ENCODE results near the gene NUP93. TPM values are rescaled to one million over a fixed set of nuclear protein-coding genes. Genes with fewer than 3 reads are reported as not detected.

Gene NUP93
- total RNA-seq, 1 donor from 2014 or later = 60.2 TPM

- Histone ChIP-seq H3K4me3 (ENCODE audit: low read depth, low read length) (no peak overlapping the region), H3K36me3 (ENCODE audit: control insufficient read depth, insufficient read depth, low read length) (no peaks in the 10 kb centered on the region), H3K27me3 (ENCODE audit: control insufficient read depth, insufficient read depth, low read length) (no peaks in the 10 kb centered on the region)
- DNase-seq (ENCODE audit: low read depth) = no peak
- no peak for TF ChIP-seq CTCF (IDR thresholded peaks at IDR 0.05; ENCODE audit: insufficient read depth, low read length, poor library complexity, severe bottlenecking)
These were observed 140.5 kb downstream of the NUP93 start for GRCh38 chr16:56870276-56870888.

- no peak for DNase-seq (ENCODE audit: low read depth)
- Histone ChIP-seq H3K27me3 (ENCODE audit: control insufficient read depth, insufficient read depth, low read length) (no peaks in the 10 kb centered on the region), H3K36me3 (ENCODE audit: control insufficient read depth, insufficient read depth, low read length) (no peaks in the 10 kb centered on the region), H3K4me3 (ENCODE audit: low read depth, low read length) (no peak overlapping the region)
- no peak for TF ChIP-seq CTCF (IDR thresholded peaks at IDR 0.05; ENCODE audit: insufficient read depth, low read length, poor library complexity, severe bottlenecking)
These were observed 141.3 kb downstream of the NUP93 start for GRCh38 chr16:56871172-56871593.

GRCh38 chr16:56872863-56873391 lies 143.0 kb downstream of the NUP93 start:
- no peaks in the 10 kb centered on the region for H3K36me3 ChIP-seq (ENCODE audit: control insufficient read depth, insufficient read depth, low read length)
- no peak for DNase-seq (ENCODE audit: low read depth)
- no peak for TF ChIP-seq CTCF (IDR thresholded peaks at IDR 0.05; ENCODE audit: insufficient read depth, low read length, poor library complexity, severe bottlenecking)
- H3K4me3 ChIP-seq (ENCODE audit: low read depth, low read length) = no peak overlapping the region
- no peaks in the 10 kb centered on the region for H3K27me3 ChIP-seq (ENCODE audit: control insufficient read depth, insufficient read depth, low read length)

- no peaks in the 10 kb centered on the region for H3K27me3 ChIP-seq (ENCODE audit: control insufficient read depth, insufficient read depth, low read length)
- no peak for DNase-seq (ENCODE audit: low read depth)
- no peak overlapping the region for H3K4me3 ChIP-seq (ENCODE audit: low read depth, low read length)
- no peak for TF ChIP-seq CTCF (IDR thresholded peaks at IDR 0.05; ENCODE audit: insufficient read depth, low read length, poor library complexity, severe bottlenecking)
- no peaks in the 10 kb centered on the region for H3K36me3 ChIP-seq (ENCODE audit: control insufficient read depth, insufficient read depth, low read length)
These were observed 144.9 kb downstream of the NUP93 start for GRCh38 chr16:56874800-56875199.

GRCh38 chr16:56876048-56876447 lies 146.1 kb downstream of the NUP93 start:
- Histone ChIP-seq H3K4me3 (ENCODE audit: low read depth, low read length) (no peak overlapping the region), H3K27me3 (ENCODE audit: control insufficient read depth, insufficient read depth, low read length) (no peaks in the 10 kb centered on the region), H3K36me3 (ENCODE audit: control insufficient read depth, insufficient read depth, low read length) (no peaks in the 10 kb centered on the region)
- no peak for DNase-seq (ENCODE audit: low read depth)
- no peak for TF ChIP-seq CTCF (IDR thresholded peaks at IDR 0.05; ENCODE audit: insufficient read depth, low read length, poor library complexity, severe bottlenecking)

All from kidney epithelial cell (primary cell).